Activated T-helper 2 cell treated with anti-CD3 and anti-CD28 coated beads, Interferon-gamma antibody, Interleukin-2, Interleukin-4, amounts not matched to agents 10 μg/mL and 5 μg/mL and 100 μg/mL, durations not matched to agents 14 hours and 24 hours and 36 hours (primary cell): ENCODE results near the gene RARRES2. TPM values are rescaled to one million over a fixed set of nuclear protein-coding genes. Genes with fewer than 3 reads are reported as not detected.

Experiments
- DNase-seq: peaks from one replicate; pipeline ENCODE4 v3.0.0; 2021; ENCODE audit warnings: low spot score
- H3K27ac Mint-ChIP-seq: one replicate; pipeline ENCODE4 v1.8.0; 2021; ENCODE audit warnings: mixed read lengths
- H3K27me3 Mint-ChIP-seq: one replicate; pipeline ENCODE4 v1.8.0; 2021; ENCODE audit warnings: low read depth, mixed read lengths
- H3K36me3 Mint-ChIP-seq: one replicate; pipeline ENCODE4 v1.8.0; 2021; ENCODE audit warnings: low read depth, mixed read lengths
- H3K4me1 Mint-ChIP-seq: one replicate; pipeline ENCODE4 v1.8.0; 2021; ENCODE audit warnings: low read depth, mixed read lengths
- H3K4me3 Mint-ChIP-seq: one replicate; pipeline ENCODE4 v1.8.0; 2021; ENCODE audit warnings: low read depth, mild to moderate bottlenecking, moderate library complexity, mixed read lengths
- H3K9me3 Mint-ChIP-seq: one replicate; pipeline ENCODE4 v1.8.0; 2021; ENCODE audit warnings: mixed read lengths
- intact Hi-C: fragments of 100-400 bp; cut with micrococcal nuclease; formaldehyde crosslinking; loops from one replicate; pipeline ENCODE4 v1.15.1; 2023
- total RNA-seq: library from RNA; stranded (reverse); gene quantifications from 2 replicates; pipeline ENCODE4 v1.2.3, GENCODE V29; 2022

The RARRES2 gene
- total RNA-seq, 1 donor from 2014 or later = not detected

DNA sequence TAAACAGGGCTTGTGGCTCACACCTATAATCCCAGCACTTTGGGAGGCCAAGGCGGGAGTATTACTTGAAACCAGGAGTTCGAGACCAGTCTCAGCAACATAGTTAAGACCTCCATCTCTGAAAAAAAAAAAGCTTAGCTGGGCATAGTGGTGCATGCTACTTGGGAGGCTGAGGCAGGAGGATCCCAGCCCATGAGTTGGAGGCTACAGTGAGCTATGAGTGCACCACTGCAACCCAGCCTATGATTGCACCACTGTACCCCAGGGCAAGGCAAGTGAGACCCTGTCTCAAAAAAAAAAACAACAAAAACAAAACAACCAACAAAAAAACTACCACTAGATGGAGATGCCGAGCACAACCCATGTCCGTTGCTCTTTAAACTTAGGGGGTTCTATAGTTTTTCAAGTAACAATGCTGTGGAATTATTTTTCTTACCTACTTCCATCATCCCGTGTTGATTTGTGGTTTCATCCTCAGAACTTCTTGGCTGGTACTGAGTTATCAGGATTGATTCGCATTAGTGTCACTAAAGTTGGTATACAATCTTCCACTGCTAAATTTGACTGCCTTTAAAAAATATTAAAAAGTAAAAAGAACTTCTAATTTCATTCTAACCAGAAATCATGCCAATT, 15.0 kb upstream of the RARRES2 start:
- H3K4me3 Mint-ChIP-seq = no peak overlapping the region

GRCh38 chr7:150355666-150356059, 14.2 kb upstream of the RARRES2 start:
- Mint-ChIP-seq H3K27ac (no peak overlapping the region), H3K4me3 (no peak overlapping the region), H3K36me3 (no peaks in the 10 kb centered on the region), H3K9me3 (no peaks in the 10 kb centered on the region), H3K4me1 (peaks cover 33% of the 10 kb centered on the region), H3K27me3 (peaks cover 12% of the 10 kb centered on the region)
- no peak for DNase-seq
- intact Hi-C loops = loop anchor here (2.0 to 5.0 kb wide), 3 partner anchors 33 to 402 kb away; partner anchors contain the start of genes ACTR3C and LRRC61

More for the DNA sequence above, 15.0 kb upstream of the RARRES2 start:
- H3K27me3 Mint-ChIP-seq = peaks cover 11% of the 10 kb centered on the region
- intact Hi-C loops = loop anchor here (2.0 to 5.0 kb wide), 3 partner anchors 34 to 401 kb away; partner anchors contain the start of genes ACTR3C and LRRC61
- no peaks in the 10 kb centered on the region for H3K9me3 Mint-ChIP-seq
- no peak overlapping the region for H3K27ac Mint-ChIP-seq
- no peak for DNase-seq
- H3K36me3 Mint-ChIP-seq = no peaks in the 10 kb centered on the region
- H3K4me1 Mint-ChIP-seq = peaks cover 33% of the 10 kb centered on the region

- no peak for DNase-seq
- no peaks in the 10 kb centered on the region for H3K36me3 Mint-ChIP-seq
- peaks cover 11% of the 10 kb centered on the region for H3K4me1 Mint-ChIP-seq
- no peak overlapping the region for H3K27ac Mint-ChIP-seq
- intact Hi-C loops = no loop called here
- H3K4me3 Mint-ChIP-seq = no peak overlapping the region
- H3K9me3 Mint-ChIP-seq = no peaks in the 10 kb centered on the region
- peaks cover 16% of the 10 kb centered on the region for H3K27me3 Mint-ChIP-seq
These were observed 10.3 kb upstream of the RARRES2 start for GRCh38 chr7:150351587-150352194.

DNA sequence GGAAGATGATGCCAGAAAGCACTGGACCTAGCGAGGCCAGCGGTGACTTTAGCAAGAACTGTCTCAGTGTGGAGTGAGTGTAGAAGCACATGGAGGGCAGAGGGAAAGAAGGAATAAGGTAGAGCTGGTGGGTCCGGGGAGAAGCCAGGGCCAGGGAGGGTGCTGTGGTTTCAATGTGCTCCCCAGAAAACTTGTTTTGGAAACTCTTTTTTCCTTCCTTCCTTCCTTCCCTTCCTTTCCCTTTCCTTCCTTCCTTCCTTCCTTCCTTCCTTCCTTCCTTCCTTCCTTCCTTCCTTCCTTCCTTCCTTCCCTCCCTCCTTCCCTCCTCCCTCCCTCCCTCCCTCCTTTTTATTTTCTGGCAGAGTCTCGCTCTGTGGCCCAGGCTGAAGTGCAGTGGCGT, 5.5 kb upstream of the RARRES2 start:
- Mint-ChIP-seq H3K4me1 (no peaks in the 10 kb centered on the region), H3K27me3 (peaks cover 40% of the 10 kb centered on the region), H3K4me3 (no peak overlapping the region), H3K27ac (no peak overlapping the region), H3K9me3 (no peaks in the 10 kb centered on the region), H3K36me3 (peaks cover 3% of the 10 kb centered on the region)
- DNase-seq = no peak
- intact Hi-C loops = no loop called here

GRCh38 chr7:150345012-150345411, 3.6 kb upstream of the RARRES2 start:
- H3K4me1 Mint-ChIP-seq = peaks cover 5% of the 10 kb centered on the region
- H3K36me3 Mint-ChIP-seq = peaks cover 7% of the 10 kb centered on the region
- DNase-seq = no peak
- no peak overlapping the region for H3K4me3 Mint-ChIP-seq
- H3K27ac Mint-ChIP-seq = no peak overlapping the region
- intact Hi-C loops = no loop called here
- no peaks in the 10 kb centered on the region for H3K9me3 Mint-ChIP-seq
- H3K27me3 Mint-ChIP-seq = peaks cover 44% of the 10 kb centered on the region

DNA sequence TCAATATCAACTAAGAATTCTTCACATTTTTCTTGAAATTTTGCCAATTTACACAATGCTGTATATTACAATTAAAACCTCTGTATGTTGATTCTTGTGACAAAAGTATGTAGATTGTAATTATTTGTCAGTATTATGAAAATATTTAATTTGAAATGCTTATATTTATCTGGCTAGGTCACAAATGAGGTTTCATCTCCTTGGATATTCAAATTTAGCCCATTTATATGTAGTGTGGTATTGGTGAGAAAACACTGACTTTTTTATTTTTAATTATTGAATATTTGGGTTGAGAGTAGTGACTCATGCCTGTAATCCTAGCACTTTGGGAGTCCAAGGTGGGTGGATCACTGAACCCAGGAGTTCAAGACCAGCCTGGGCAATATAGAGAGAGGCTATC, 2.9 kb upstream of the RARRES2 start:
- DNase-seq = no peak
- intact Hi-C loops = no loop called here
- Mint-ChIP-seq H3K27ac (no peak overlapping the region), H3K27me3 (peaks cover 47% of the 10 kb centered on the region), H3K9me3 (no peaks in the 10 kb centered on the region), H3K4me3 (no peak overlapping the region), H3K36me3 (peaks cover 7% of the 10 kb centered on the region), H3K4me1 (peaks cover 7% of the 10 kb centered on the region)

GRCh38 chr7:150343225-150343624, 1.8 kb upstream of the RARRES2 start:
- H3K27me3 Mint-ChIP-seq = peaks cover 47% of the 10 kb centered on the region
- peaks cover 7% of the 10 kb centered on the region for H3K36me3 Mint-ChIP-seq
- no peak for DNase-seq
- H3K4me1 Mint-ChIP-seq = peaks cover 9% of the 10 kb centered on the region
- H3K4me3 Mint-ChIP-seq = no peak overlapping the region
- intact Hi-C loops = no loop called here
- H3K27ac Mint-ChIP-seq = no peak overlapping the region
- H3K9me3 Mint-ChIP-seq = no peaks in the 10 kb centered on the region

GRCh38 chr7:150342121-150342408, 636 bp upstream of the RARRES2 start:
- Mint-ChIP-seq H3K27ac (no peak overlapping the region), H3K9me3 (no peaks in the 10 kb centered on the region), H3K36me3 (peaks cover 12% of the 10 kb centered on the region), H3K4me3 (no peak overlapping the region), H3K4me1 (peaks cover 9% of the 10 kb centered on the region), H3K27me3 (peaks cover 45% of the 10 kb centered on the region)
- intact Hi-C loops = no loop called here
- no peak for DNase-seq

DNA sequence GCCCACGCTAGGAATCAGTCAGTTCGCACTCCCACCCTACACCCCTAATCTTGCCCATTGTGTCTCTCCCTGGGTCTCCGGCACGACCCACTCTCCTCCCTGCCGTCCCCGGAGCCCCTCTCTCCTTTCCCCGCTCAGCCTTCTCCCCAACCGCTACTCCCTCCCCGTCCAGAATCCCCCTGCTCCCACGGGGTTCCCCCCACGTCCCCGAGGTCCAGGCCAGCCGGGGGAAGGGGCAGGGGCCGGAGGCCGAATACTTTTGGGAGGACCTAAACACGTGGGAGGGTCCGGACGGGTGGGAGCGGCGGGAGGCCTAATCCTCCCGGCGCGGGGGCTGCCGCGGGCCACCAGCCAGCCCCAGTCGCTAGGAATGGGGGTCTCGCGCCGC, 560 bp downstream of the RARRES2 start:
- H3K27ac Mint-ChIP-seq = no peak overlapping the region
- intact Hi-C loops = no loop called here
- no peak for DNase-seq
- no peaks in the 10 kb centered on the region for H3K9me3 Mint-ChIP-seq
- peaks cover 15% of the 10 kb centered on the region for H3K36me3 Mint-ChIP-seq
- H3K4me1 Mint-ChIP-seq = peaks cover 9% of the 10 kb centered on the region
- H3K27me3 Mint-ChIP-seq = peaks cover 36% of the 10 kb centered on the region
- no peak overlapping the region for H3K4me3 Mint-ChIP-seq

GRCh38 chr7:150340024-150340749, 1.2 kb downstream of the RARRES2 start:
- intact Hi-C loops = no loop called here
- no peak for DNase-seq
- no peak overlapping the region for H3K27ac Mint-ChIP-seq

DNA sequence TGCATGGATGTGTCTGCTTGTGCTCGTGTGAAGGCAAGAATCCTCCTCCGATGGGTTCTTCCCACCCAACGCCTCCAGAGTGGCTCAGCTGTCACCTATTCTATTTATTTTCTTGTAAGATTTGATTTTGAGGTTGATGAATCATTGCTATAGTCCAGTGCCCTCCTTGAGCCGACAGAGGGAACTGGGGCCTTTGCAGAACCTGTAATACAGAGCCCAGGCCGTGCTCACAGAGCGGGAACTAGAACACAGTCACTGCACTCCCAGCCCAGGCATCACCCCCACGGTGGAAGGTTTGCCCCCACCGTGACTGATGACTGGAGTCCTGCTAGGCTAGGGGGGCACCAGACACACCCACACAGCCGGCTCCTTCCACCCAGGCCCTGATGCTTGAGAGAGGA, 2.0 kb downstream of the RARRES2 start:
- Mint-ChIP-seq H3K36me3 (peaks cover 15% of the 10 kb centered on the region), H3K4me1 (peaks cover 9% of the 10 kb centered on the region), H3K9me3 (no peaks in the 10 kb centered on the region), H3K27me3 (peaks cover 34% of the 10 kb centered on the region), H3K27ac (no peak overlapping the region), H3K4me3 (no peak overlapping the region)
- intact Hi-C loops = no loop called here
- no peak for DNase-seq

More at GRCh38 chr7:150340024-150340749, 1.2 kb downstream of the RARRES2 start:
- Mint-ChIP-seq H3K36me3 (peaks cover 15% of the 10 kb centered on the region), H3K4me3 (no peak overlapping the region), H3K27me3 (peaks cover 36% of the 10 kb centered on the region), H3K4me1 (peaks cover 9% of the 10 kb centered on the region), H3K9me3 (no peaks in the 10 kb centered on the region)

- Mint-ChIP-seq H3K4me3 (no peak overlapping the region), H3K9me3 (no peaks in the 10 kb centered on the region), H3K36me3 (peaks cover 15% of the 10 kb centered on the region), H3K27ac (no peak overlapping the region), H3K27me3 (peaks cover 26% of the 10 kb centered on the region), H3K4me1 (peaks cover 9% of the 10 kb centered on the region)
- intact Hi-C loops = no loop called here
- DNase-seq = no peak
These were observed 3.1 kb downstream of the RARRES2 start for GRCh38 chr7:150338166-150338829.

DNA sequence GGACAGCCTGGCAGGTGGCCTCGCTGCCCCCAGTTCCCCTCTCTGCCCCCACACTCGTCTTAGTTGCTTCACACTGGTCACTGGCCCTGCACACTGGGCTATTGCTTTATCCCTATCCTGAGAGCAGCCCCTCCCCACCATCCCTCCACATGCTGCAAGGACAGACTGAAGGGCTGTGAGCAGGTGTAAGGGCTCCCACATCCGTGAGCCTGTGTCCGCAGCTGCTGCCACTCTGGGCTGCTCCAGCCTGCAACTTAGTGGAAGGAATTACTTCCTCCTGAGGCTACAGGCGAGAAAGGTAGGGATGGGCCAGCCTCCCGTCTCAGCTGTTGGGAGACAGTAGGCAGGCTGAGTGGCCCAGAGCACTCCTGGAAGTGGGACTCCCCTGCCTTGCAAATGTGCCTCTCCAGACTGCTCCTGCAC, 3.8 kb downstream of the RARRES2 start:
- Mint-ChIP-seq H3K9me3 (no peaks in the 10 kb centered on the region), H3K27me3 (peaks cover 20% of the 10 kb centered on the region), H3K4me3 (no peak overlapping the region), H3K36me3 (peaks cover 15% of the 10 kb centered on the region), H3K4me1 (peaks cover 9% of the 10 kb centered on the region), H3K27ac (no peak overlapping the region)
- DNase-seq = no peak
- intact Hi-C loops = no loop called here
